ENCODE data around the gene ARHGEF25.
"Not testable (repeated sequence)": the region's sequence is repeated elsewhere in the genome, so short reads cannot be mapped to it uniquely, and the experiment has no call there.

ARHGEF25 gene

GRCh38 chr12:57632073-57632957 is 21.1 kb downstream of the ARHGEF25 start:
- Mint-ChIP-seq H3K4me3 (peak overlapping the region; percentile 76), H3K27me3 (peaks cover 41% of the 10 kb centered on the region), H3K27ac (no peak overlapping the region)

GRCh38 chr12:57632958-57633840 is 22.0 kb downstream of the ARHGEF25 start, which contains the start of gene B4GALNT1:
TSS of gene B4GALNT1 (minus strand) at chr12:57633201. CDS start at chr12:57632132, 1,069 bp downstream.
- peaks cover 37% of the 10 kb centered on the region for H3K27me3 Mint-ChIP-seq
- H3K9me3 Mint-ChIP-seq, result no peaks in the 10 kb centered on the region
- no peaks in the 10 kb centered on the region for H3K36me3 Mint-ChIP-seq
- H3K4me3 Mint-ChIP-seq, result peak within 1 kb of the TSS; percentile 76
- no peak within 1 kb of the TSS for H3K27ac Mint-ChIP-seq
- H3K4me1 Mint-ChIP-seq, result peaks cover 7% of the 10 kb centered on the region

More at GRCh38 chr12:57632073-57632957, 21.1 kb downstream of the ARHGEF25 start:
- no peaks in the 10 kb centered on the region for H3K36me3 Mint-ChIP-seq
- no peaks in the 10 kb centered on the region for H3K9me3 Mint-ChIP-seq
- H3K4me1 Mint-ChIP-seq, result peaks cover 12% of the 10 kb centered on the region

- not testable (repeated sequence) for H3K36me3 Mint-ChIP-seq, H3K4me1 Mint-ChIP-seq, H3K9me3 Mint-ChIP-seq, H3K4me3 Mint-ChIP-seq, H3K27ac Mint-ChIP-seq
- H3K27me3 Mint-ChIP-seq, result peaks cover 12% of the 10 kb centered on the region
These were observed 25.5 kb downstream of the ARHGEF25 start for GRCh38 chr12:57636731-57637130.

GRCh38 chr12:57637364-57637763 is 26.1 kb downstream of the ARHGEF25 start:
- Mint-ChIP-seq H3K4me3 (no peak overlapping the region), H3K36me3 (no peaks in the 10 kb centered on the region), H3K27me3 (peaks cover 11% of the 10 kb centered on the region), H3K4me1 (peaks cover 4% of the 10 kb centered on the region), H3K9me3 (no peaks in the 10 kb centered on the region), H3K27ac (no peak overlapping the region)

GRCh38 chr12:57638096-57638495 is 26.9 kb downstream of the ARHGEF25 start:
- Mint-ChIP-seq H3K36me3 (no peaks in the 10 kb centered on the region), H3K27ac (no peak overlapping the region), H3K9me3 (no peaks in the 10 kb centered on the region), H3K4me3 (no peak overlapping the region), H3K27me3 (peaks cover 11% of the 10 kb centered on the region), H3K4me1 (peaks cover 3% of the 10 kb centered on the region)

- Mint-ChIP-seq H3K27ac (no peak overlapping the region), H3K36me3 (no peaks in the 10 kb centered on the region), H3K9me3 (no peaks in the 10 kb centered on the region), H3K4me3 (no peak overlapping the region), H3K27me3 (peaks cover 3% of the 10 kb centered on the region), H3K4me1 (no peaks in the 10 kb centered on the region)
These were observed 29.2 kb downstream of the ARHGEF25 start for GRCh38 chr12:57640175-57641042.

- H3K4me3 Mint-ChIP-seq, result no peak overlapping the region
- H3K4me1 Mint-ChIP-seq, result no peaks in the 10 kb centered on the region
- no peaks in the 10 kb centered on the region for H3K9me3 Mint-ChIP-seq
- no peaks in the 10 kb centered on the region for H3K36me3 Mint-ChIP-seq
- H3K27ac Mint-ChIP-seq, result no peak overlapping the region
- H3K27me3 Mint-ChIP-seq, result peaks cover 3% of the 10 kb centered on the region
These were observed 30.6 kb downstream of the ARHGEF25 start for GRCh38 chr12:57641699-57642442.

GRCh38 chr12:57645990-57646658 is 34.9 kb downstream of the ARHGEF25 start:
- H3K4me3 Mint-ChIP-seq, H3K36me3 Mint-ChIP-seq, H3K9me3 Mint-ChIP-seq: not testable (repeated sequence)

GRCh38 chr12:57646659-57647049 is 35.4 kb downstream of the ARHGEF25 start:
- H3K4me1 Mint-ChIP-seq, H3K4me3 Mint-ChIP-seq, H3K36me3 Mint-ChIP-seq, H3K27ac Mint-ChIP-seq, H3K9me3 Mint-ChIP-seq, H3K27me3 Mint-ChIP-seq: not testable (repeated sequence)

More at GRCh38 chr12:57645990-57646658, 34.9 kb downstream of the ARHGEF25 start:
- not testable (repeated sequence) for H3K27ac Mint-ChIP-seq, H3K27me3 Mint-ChIP-seq, H3K4me1 Mint-ChIP-seq

GRCh38 chr12:57654042-57654441 is 42.8 kb downstream of the ARHGEF25 start:
- peaks cover 2% of the 10 kb centered on the region for H3K36me3 Mint-ChIP-seq
- H3K4me1 Mint-ChIP-seq, result no peaks in the 10 kb centered on the region
- H3K4me3 Mint-ChIP-seq, result no peak overlapping the region

GRCh38 chr12:57655541-57656240 is 44.5 kb downstream of the ARHGEF25 start:
- Mint-ChIP-seq H3K4me1 (no peaks in the 10 kb centered on the region), H3K4me3 (no peak overlapping the region), H3K9me3 (no peaks in the 10 kb centered on the region), H3K36me3 (peaks cover 2% of the 10 kb centered on the region), H3K27me3 (peaks cover 3% of the 10 kb centered on the region), H3K27ac (no peak overlapping the region)

More at GRCh38 chr12:57654042-57654441, 42.8 kb downstream of the ARHGEF25 start:
- no peak overlapping the region for H3K27ac Mint-ChIP-seq
- H3K27me3 Mint-ChIP-seq, result no peaks in the 10 kb centered on the region
- H3K9me3 Mint-ChIP-seq, result no peaks in the 10 kb centered on the region

- not testable (repeated sequence) for H3K27ac Mint-ChIP-seq, H3K36me3 Mint-ChIP-seq, H3K9me3 Mint-ChIP-seq, H3K4me1 Mint-ChIP-seq, H3K4me3 Mint-ChIP-seq, H3K27me3 Mint-ChIP-seq
These were observed 45.2 kb downstream of the ARHGEF25 start for GRCh38 chr12:57656408-57656807.

GRCh38 chr12:57657744-57658143 is 46.5 kb downstream of the ARHGEF25 start:
- no peak overlapping the region for H3K27ac Mint-ChIP-seq
- H3K4me1 Mint-ChIP-seq, result no peaks in the 10 kb centered on the region
- no peaks in the 10 kb centered on the region for H3K9me3 Mint-ChIP-seq
- no peak overlapping the region for H3K4me3 Mint-ChIP-seq
- peaks cover 3% of the 10 kb centered on the region for H3K27me3 Mint-ChIP-seq
- peaks cover 2% of the 10 kb centered on the region for H3K36me3 Mint-ChIP-seq

- H3K4me3 Mint-ChIP-seq, result no peak overlapping the region
- peaks cover 3% of the 10 kb centered on the region for H3K27me3 Mint-ChIP-seq
- no peaks in the 10 kb centered on the region for H3K9me3 Mint-ChIP-seq
- no peaks in the 10 kb centered on the region for H3K4me1 Mint-ChIP-seq
- peaks cover 2% of the 10 kb centered on the region for H3K36me3 Mint-ChIP-seq
- H3K27ac Mint-ChIP-seq, result no peak overlapping the region
These were observed 47.7 kb downstream of the ARHGEF25 start for GRCh38 chr12:57658890-57659289.
